B cell (primary cell): ENCODE data around the gene SHISA7.

Experiments
- CTCF ChIP-seq: fragments of 200-600 bp; IDR thresholded peaks from one replicate; pipeline ENCODE4 v1.8.0; 2022; ENCODE audit warnings: antibody characterized with exemption, mild to moderate bottlenecking
- EZH2 ChIP-seq: IDR thresholded peaks from 2 replicates; pipeline ENCODE4 v1.6.1; 2012; ENCODE audit warnings: borderline replicate concordance, low read depth, mild to moderate bottlenecking, moderate library complexity, low read length; ENCODE audit not compliant: insufficient read depth, poor library complexity, severe bottlenecking

DNA sequence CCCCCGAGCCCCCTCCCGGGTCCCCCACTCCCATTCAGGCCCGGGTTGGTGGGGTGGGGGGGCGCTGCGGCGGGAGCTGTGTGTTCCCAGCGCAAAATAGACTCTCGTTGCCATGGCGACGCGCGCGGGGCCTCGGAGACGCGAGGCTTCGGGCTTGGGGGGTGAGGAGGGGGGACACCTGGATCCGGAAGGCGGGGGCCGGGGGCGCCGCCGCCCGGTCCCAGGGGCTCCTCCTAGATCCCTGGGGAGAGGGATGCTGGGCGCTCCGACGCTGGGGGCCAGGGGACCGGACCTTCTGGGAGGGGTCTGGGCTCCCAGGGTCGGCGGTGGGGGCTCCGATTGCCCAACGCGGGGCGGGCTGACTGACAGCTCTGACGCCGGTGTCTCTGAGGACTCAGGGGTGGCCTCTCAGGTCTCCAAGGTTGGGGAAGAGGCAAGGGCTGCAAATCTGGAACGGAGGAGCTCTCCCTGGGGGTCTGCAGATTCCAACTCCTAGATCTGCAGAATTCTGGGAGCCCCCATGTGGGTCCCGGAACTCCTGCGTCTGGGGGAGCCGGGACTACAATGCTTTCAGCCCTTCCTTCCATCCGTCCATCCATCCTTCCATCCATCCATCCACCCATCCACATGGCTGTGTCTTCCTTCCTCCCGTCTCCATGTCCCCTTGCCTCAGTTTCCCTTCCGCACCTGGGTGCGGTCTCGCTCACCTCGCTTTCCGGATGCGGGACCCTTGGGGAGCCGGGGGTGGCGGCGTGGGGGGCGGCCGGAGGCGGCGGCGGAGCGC is 9.1 kb upstream of the SHISA7 start:
- TF ChIP-seq CTCF (no peak), EZH2 (no peak)
